Panc1 (cell line): ENCODE measurements around the gene HCAR2.

ENCODE experiments used
- CTCF ChIP-seq: fragments of 450-650 bp; IDR thresholded peaks from 2 replicates; pipeline ENCODE4 v1.5.1; 2017; ENCODE audit warnings: mild to moderate bottlenecking
- POLR2AphosphoS5 ChIP-seq: IDR thresholded peaks from 2 replicates; pipeline ENCODE4 v1.6.1; 2012; ENCODE audit warnings: mild to moderate bottlenecking, low read depth, low read length, moderate library complexity
- SIN3A ChIP-seq: IDR thresholded peaks from 2 replicates; pipeline ENCODE4 v1.6.1; 2012; ENCODE audit warnings: low read depth, mild to moderate bottlenecking, low read length, moderate library complexity, borderline replicate concordance; ENCODE audit not compliant: insufficient read depth

DNA sequence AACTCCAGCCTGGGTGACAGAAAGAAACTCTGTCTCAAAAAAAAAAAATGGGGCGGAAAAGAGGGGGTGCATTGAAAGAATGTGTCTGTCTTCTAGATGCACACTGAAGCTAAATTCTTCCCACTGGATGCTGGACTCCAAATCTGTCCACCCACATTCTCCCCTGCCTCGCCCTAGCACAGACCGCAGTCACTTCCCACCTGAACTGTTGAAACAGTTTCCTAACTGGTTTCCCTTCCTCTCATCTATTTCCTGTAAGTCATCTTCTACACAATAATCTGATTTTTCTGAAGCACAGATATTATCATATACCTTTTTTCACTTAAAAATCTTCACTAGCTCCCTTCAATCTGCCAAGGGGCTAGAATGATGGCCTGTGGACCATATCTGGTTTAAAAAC is 29.0 kb upstream of the HCAR2 start:
- TF ChIP-seq CTCF: no peak
- no peak for TF ChIP-seq SIN3A
- no peak for TF ChIP-seq POLR2AphosphoS5
